Left ventricle myocardium inferior (tissue), 1 donor: Measurements from ENCODE around the gene CHST8. TPM values are rescaled to one million over a fixed set of nuclear protein-coding genes. Genes with fewer than 3 reads are reported as not detected.

Experiments
- DNase-seq: peaks from one replicate; pipeline ENCODE4 v3.0.0-alpha.2; 2020
- H3K27ac ChIP-seq: fragments of 200-600 bp; replicated peaks from 2 replicates; pipeline ENCODE4 v1.8.0; 2021
- H3K27me3 ChIP-seq: fragments of 200-600 bp; 2 replicates; pipeline ENCODE4 v1.8.0; 2021; ENCODE audit warnings: low read depth
- H3K36me3 ChIP-seq: fragments of 200-600 bp; 2 replicates; pipeline ENCODE4 v1.8.0; 2021
- H3K4me1 ChIP-seq: fragments of 200-600 bp; 2 replicates; pipeline ENCODE4 v1.8.0; 2021
- H3K4me3 ChIP-seq: fragments of 200-600 bp; 2 replicates; pipeline ENCODE4 v1.8.0; 2021; ENCODE audit warnings: mild to moderate bottlenecking, moderate library complexity
- H3K9me3 ChIP-seq: fragments of 200-600 bp; replicated peaks from 2 replicates; pipeline ENCODE4 v1.8.0; 2021
- CTCF ChIP-seq: fragments of 200-600 bp; IDR thresholded peaks from 2 replicates; pipeline ENCODE4 v1.8.0; 2021; ENCODE audit warnings: antibody characterized with exemption, mild to moderate bottlenecking, borderline replicate concordance
- intact Hi-C: fragments of 100-400 bp; cut with micrococcal nuclease; formaldehyde crosslinking; loops from one replicate; pipeline ENCODE4 v1.11.0; 2022
- total RNA-seq: library from RNA; stranded (reverse); fragmentation: NEBNext Ultra II Directional; extraction: Animal tissue kit (Norgen Biotek cat#: 25700); gene quantifications from one replicate; pipeline ENCODE4 v1.2.1, GENCODE V29; 2021
- donor health status: DM: no; HTN: yes; CAD: no; lungs with severe emphysema.

CHST8 gene
- total RNA-seq, 1 donor from 2014 or later, result 0.14 TPM

GRCh38 chr19:33731881-33732280 lies 110.1 kb downstream of the CHST8 start:
- no peak for DNase-seq
- intact Hi-C loops, result no loop called here
- H3K36me3 ChIP-seq, result no peaks in the 10 kb centered on the region
- no peak for TF ChIP-seq CTCF
- H3K27ac ChIP-seq, result no peak overlapping the region
- peaks cover 80% of the 10 kb centered on the region for H3K27me3 ChIP-seq
- H3K4me3 ChIP-seq, result no peak overlapping the region
- H3K4me1 ChIP-seq, result no peaks in the 10 kb centered on the region
- peaks cover 8% of the 10 kb centered on the region for H3K9me3 ChIP-seq

GRCh38 chr19:33734913-33735312 lies 113.2 kb downstream of the CHST8 start:
- H3K9me3 ChIP-seq, result no peaks in the 10 kb centered on the region
- H3K27me3 ChIP-seq, result peaks cover 78% of the 10 kb centered on the region
- H3K27ac ChIP-seq, result no peak overlapping the region
- intact Hi-C loops, result no loop called here
- DNase-seq, result no peak
- TF ChIP-seq CTCF, result no peak
- H3K36me3 ChIP-seq, result no peaks in the 10 kb centered on the region
- no peaks in the 10 kb centered on the region for H3K4me1 ChIP-seq
- H3K4me3 ChIP-seq, result no peak overlapping the region

GRCh38 chr19:33736158-33736557 lies 114.4 kb downstream of the CHST8 start:
- no peak for TF ChIP-seq CTCF

GRCh38 chr19:33736787-33737186 lies 115.0 kb downstream of the CHST8 start:
- Histone ChIP-seq H3K36me3 (no peaks in the 10 kb centered on the region), H3K27ac (no peak overlapping the region)

More at GRCh38 chr19:33736158-33736557, 114.4 kb downstream of the CHST8 start:
- H3K27ac ChIP-seq, result no peak overlapping the region
- H3K4me3 ChIP-seq, result no peak overlapping the region
- no peaks in the 10 kb centered on the region for H3K36me3 ChIP-seq
- H3K9me3 ChIP-seq, result no peaks in the 10 kb centered on the region
- peaks cover 73% of the 10 kb centered on the region for H3K27me3 ChIP-seq
- H3K4me1 ChIP-seq, result no peaks in the 10 kb centered on the region
- intact Hi-C loops, result no loop called here
- no peak for DNase-seq

GRCh38 chr19:33737681-33738371 lies 116.1 kb downstream of the CHST8 start:
- Histone ChIP-seq H3K27ac (no peak overlapping the region), H3K9me3 (no peaks in the 10 kb centered on the region), H3K4me1 (no peaks in the 10 kb centered on the region), H3K36me3 (no peaks in the 10 kb centered on the region), H3K27me3 (peaks cover 65% of the 10 kb centered on the region), H3K4me3 (no peak overlapping the region)
- no peak for DNase-seq
- TF ChIP-seq CTCF, result no peak
- intact Hi-C loops, result no loop called here

More at GRCh38 chr19:33736787-33737186, 115.0 kb downstream of the CHST8 start:
- Histone ChIP-seq H3K27me3 (peaks cover 68% of the 10 kb centered on the region), H3K9me3 (no peaks in the 10 kb centered on the region), H3K4me1 (no peaks in the 10 kb centered on the region), H3K4me3 (no peak overlapping the region)
- DNase-seq, result no peak
- TF ChIP-seq CTCF, result no peak
- intact Hi-C loops, result no loop called here
